PC-9 (cell line): ENCODE measurements around the gene KRTAP5-11. TPM values are rescaled to one million over a fixed set of nuclear protein-coding genes. Genes with fewer than 3 reads are reported as not detected.
"Not testable (repeated sequence)": the region's sequence is repeated elsewhere in the genome, so short reads cannot be mapped to it uniquely, and the experiment has no call there.

Source experiments
- Bru-seq: library from RNA; stranded (reverse); fragments of 400-500 nt; gene quantifications from one replicate; lab custom pipeline; 2021; lab: Mats Ljungman, UMichigan
- BruChase-seq, 2 experiments: library from RNA; stranded (reverse); fragments of 400-500 nt; gene quantifications; one replicate each; lab custom pipeline; 2021; lab: Mats Ljungman, UMichigan
- BruUV-seq: library from RNA; stranded (reverse); fragments of 400-500 nt; replicated peaks from 2 replicates; lab custom pipeline; 2021; lab: Mats Ljungman, UMichigan
- CTCF ChIA-PET: fragments of 300-600 bp; sonication (Branson Sonifier 250); formaldehyde crosslinking; loops from one replicate; lab custom pipeline; 2022; ENCODE audit warnings: antibody characterized with exemption; lab: Charles Lee
- POLR2A ChIA-PET: fragments of 300-600 bp; sonication (Branson Sonifier 250); formaldehyde crosslinking; loops from one replicate; lab custom pipeline; 2022; ENCODE audit warnings: antibody characterized with exemption; ENCODE audit not compliant: unreplicated experiment; lab: Charles Lee
- DNase-seq, 2 experiments: peaks; one replicate each; pipeline versions ENCODE4 v3.0.0 to v3.0.0-alpha.2; 2015 to 2022; ENCODE audit warnings: mixed read lengths in 1 of 2
- H2AFZ ChIP-seq: fragments of 200-600 bp; sonication (generic); 2 replicates; pipeline ENCODE4 v1.8.1; 2017; ENCODE audit warnings: antibody characterized with exemption
- H3F3A ChIP-seq: fragments of 200-600 bp; sonication (generic); 2 replicates; pipeline ENCODE4 v1.8.1; 2017; ENCODE audit warnings: antibody characterized with exemption, mild to moderate bottlenecking, low read depth; ENCODE audit not compliant: insufficient read depth
- H3K27ac ChIP-seq: fragments of 200-600 bp; sonication (generic); 2 replicates; pipeline ENCODE4 v1.6.1; 2016; ENCODE audit warnings: mixed run types
- H3K27me3 ChIP-seq: fragments of 200-600 bp; sonication (generic); 2 replicates; pipeline ENCODE4 v1.6.1; 2016; ENCODE audit warnings: low read depth, mixed run types; ENCODE audit not compliant: insufficient read depth
- H3K36me3 ChIP-seq: fragments of 200-600 bp; sonication (generic); 2 replicates; pipeline ENCODE4 v1.6.1; 2016; ENCODE audit warnings: low read depth, mixed run types
- H3K4me1 ChIP-seq: fragments of 200-600 bp; sonication (generic); replicated peaks from 2 replicates; pipeline ENCODE4 v1.6.1; 2016; ENCODE audit warnings: mixed run types; ENCODE audit not compliant: insufficient read depth
- H3K4me2 ChIP-seq: fragments of 200-600 bp; sonication (generic); 2 replicates; pipeline ENCODE4 v1.6.1; 2017; ENCODE audit warnings: mixed run types
- H3K4me3 ChIP-seq: fragments of 200-600 bp; sonication (generic); 2 replicates; pipeline ENCODE4 v1.6.1; 2016; ENCODE audit warnings: mixed run types
- H3K79me2 ChIP-seq: fragments of 200-600 bp; sonication (generic); 2 replicates; pipeline ENCODE4 v1.6.1; 2017; ENCODE audit warnings: low read depth, mixed run types
- H3K9me2 ChIP-seq: fragments of 200-600 bp; sonication (generic); 2 replicates; pipeline ENCODE4 v1.8.1; 2017; ENCODE audit warnings: mild to moderate bottlenecking; ENCODE audit not compliant: insufficient read depth
- H3K9me3 ChIP-seq: fragments of 200-600 bp; sonication (generic); 2 replicates; pipeline ENCODE4 v1.8.1; 2016; ENCODE audit warnings: low read depth; ENCODE audit not compliant: insufficient read depth
- H4K20me1 ChIP-seq: fragments of 200-600 bp; sonication (generic); 2 replicates; pipeline ENCODE4 v1.8.1; 2017; ENCODE audit not compliant: insufficient read depth
- CTCF ChIP-seq: fragments of 200-600 bp; sonication (generic); conservative IDR thresholded peaks from 2 replicates; pipeline ENCODE4 v1.6.1; 2017; ENCODE audit warnings: mixed run types, antibody characterized with exemption, mild to moderate bottlenecking, moderate library complexity
- EZH2 ChIP-seq: fragments of 200-600 bp; sonication (generic); IDR thresholded peaks from 2 replicates; pipeline ENCODE4 v1.8.0; 2017; ENCODE audit warnings: antibody characterized with exemption, low read depth
- intact Hi-C: fragments of 100-400 bp; cut with micrococcal nuclease; formaldehyde crosslinking; loops from one replicate; pipeline ENCODE4 v1.10.0; 2022; ENCODE audit not compliant: unreplicated experiment
- long read RNA-seq: library from polyadenylated mRNA; stranded (forward); transcript quantifications from one replicate; pipeline ENCODE4 v2.0.0, GENCODE V29; 2022
- total RNA-seq: library from RNA; stranded (reverse); gene quantifications from 2 replicates; pipeline ENCODE4 v1.2.3, GENCODE V29; 2021

Gene KRTAP5-11
- total RNA-seq = not detected in 2 replicates
- not detected for Bru-seq, nascent RNA
- not detected for BruChase-seq, experiment 1, labeled RNA remaining after a 2-hour chase
- not detected for BruChase-seq, experiment 2, labeled RNA remaining after a 6-hour chase
- long read RNA-seq = 0 reads

GRCh38 chr11:71582309-71582895 lies at the start of gene KRTAP5-11:
KRTAP5-11 (minus strand) TSS chr11:71582875; CDS start chr11:71582837, 38 bp downstream.
- no peak for TF ChIP-seq CTCF
- no peak for TF ChIP-seq EZH2
- H2AFZ ChIP-seq = no peak within 1 kb of the TSS
- no peaks in the 10 kb centered on the region for H3K9me3 ChIP-seq
- peaks cover 13% of the 10 kb centered on the region for H3K4me1 ChIP-seq
- H3K4me2 ChIP-seq = no peak within 1 kb of the TSS
- BruUV-seq = no TSS peak
- H3K9me2 ChIP-seq = no peaks in the 10 kb centered on the region
- no peak within 1 kb of the TSS for H3K4me3 ChIP-seq
- H4K20me1 ChIP-seq = no peaks in the 10 kb centered on the region
- peaks cover 9% of the 10 kb centered on the region for H3K27me3 ChIP-seq
- DNase-seq = no peak
- intact Hi-C loops = loop anchor here (10.0 kb wide), 1 partner anchor 128 kb away; the partner anchor contains the start of gene NADSYN1
- H3K79me2 ChIP-seq = no peaks in the 10 kb centered on the region
- H3K36me3 ChIP-seq = no peaks in the 10 kb centered on the region
- H3F3A ChIP-seq = peaks cover 8% of the 10 kb centered on the region
- CTCF ChIA-PET = no interaction called here
- no peak within 1 kb of the TSS for H3K27ac ChIP-seq
- POLR2A ChIA-PET = interaction anchor here (0.6 kb wide), 1 partner anchor 149 kb away, joined by 3 read pairs; no protein-coding TSS in a partner anchor

GRCh38 chr11:71631551-71631950 lies 48.9 kb upstream of the KRTAP5-11 start:
- H3K4me3 ChIP-seq, CTCF ChIA-PET, H4K20me1 ChIP-seq, H3K36me3 ChIP-seq, H3K27me3 ChIP-seq, H3K79me2 ChIP-seq, H2AFZ ChIP-seq, H3K9me2 ChIP-seq, H3K27ac ChIP-seq, DNase-seq, BruUV-seq, H3K4me1 ChIP-seq, H3K9me3 ChIP-seq, H3F3A ChIP-seq, H3K4me2 ChIP-seq: not testable (repeated sequence)
- POLR2A ChIA-PET = interaction anchor here (0.6 kb wide), 1 partner anchor 155 kb away, joined by 8 read pairs; no protein-coding TSS in a partner anchor
- intact Hi-C loops = loop anchor here (10.0 kb wide), 1 partner anchor 183 kb away; no protein-coding TSS in a partner anchor

- H3K36me3 ChIP-seq, H3K4me2 ChIP-seq, H3K9me2 ChIP-seq, H3K79me2 ChIP-seq, H3K9me3 ChIP-seq, H3F3A ChIP-seq, H3K4me3 ChIP-seq, H2AFZ ChIP-seq, CTCF ChIA-PET, H4K20me1 ChIP-seq, H3K4me1 ChIP-seq, POLR2A ChIA-PET, BruUV-seq, DNase-seq, H3K27me3 ChIP-seq, H3K27ac ChIP-seq: not testable (repeated sequence)
- intact Hi-C loops = loop anchor here (10.0 kb wide), 1 partner anchor 185 kb away; no protein-coding TSS in a partner anchor
Observed at GRCh38 chr11:71630071-71630470, 47.4 kb upstream of the KRTAP5-11 start.

DNA sequence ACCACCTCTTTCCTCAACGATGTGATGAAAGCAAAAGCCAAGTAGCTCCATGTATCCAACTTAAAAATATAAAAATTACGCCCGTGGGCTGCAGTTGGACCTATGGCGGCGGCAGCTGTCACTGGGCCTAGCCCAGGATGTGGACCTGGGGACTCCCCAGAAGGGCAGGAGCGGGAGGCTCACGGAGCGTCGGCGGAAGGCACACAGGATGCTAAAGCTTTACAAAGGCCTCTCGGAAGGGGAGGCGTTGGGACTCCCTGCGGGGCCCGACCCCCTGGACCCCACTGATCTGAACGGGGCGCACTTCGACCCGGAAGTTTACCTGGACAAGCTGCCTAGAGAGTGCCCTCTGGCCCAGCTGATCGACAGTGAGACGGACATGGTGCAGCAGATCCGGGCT lies 46.3 kb upstream of the KRTAP5-11 start:
- H3K27ac ChIP-seq, H3K9me2 ChIP-seq, H4K20me1 ChIP-seq, POLR2A ChIA-PET, H3K27me3 ChIP-seq, H3K9me3 ChIP-seq, CTCF ChIA-PET, H3K4me1 ChIP-seq, DNase-seq, H3K4me2 ChIP-seq, H3F3A ChIP-seq, H3K4me3 ChIP-seq, intact Hi-C loops, H3K79me2 ChIP-seq, H2AFZ ChIP-seq, H3K36me3 ChIP-seq, BruUV-seq: not testable (repeated sequence)

DNA sequence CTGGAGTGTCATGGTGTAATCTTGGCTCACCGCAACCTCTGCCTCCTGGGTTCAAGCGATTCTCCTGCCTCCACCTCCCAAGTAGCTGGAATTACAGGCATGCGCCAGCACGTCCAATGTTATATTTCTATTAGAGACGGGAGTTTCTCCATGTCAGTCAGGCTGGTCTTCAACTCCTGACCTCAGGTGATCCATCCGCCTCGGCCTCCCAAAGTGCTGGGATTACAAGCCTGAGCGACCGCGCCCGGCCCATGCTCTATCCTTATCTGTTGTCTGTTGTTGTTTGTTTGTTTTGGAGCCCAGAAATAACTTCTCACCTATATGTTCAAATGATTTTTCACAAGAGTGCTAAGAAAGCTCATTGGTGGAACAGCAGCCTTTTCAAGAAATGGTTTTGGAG lies 40.6 kb upstream of the KRTAP5-11 start:
- POLR2A ChIA-PET, BruUV-seq: not testable (repeated sequence)

DNA sequence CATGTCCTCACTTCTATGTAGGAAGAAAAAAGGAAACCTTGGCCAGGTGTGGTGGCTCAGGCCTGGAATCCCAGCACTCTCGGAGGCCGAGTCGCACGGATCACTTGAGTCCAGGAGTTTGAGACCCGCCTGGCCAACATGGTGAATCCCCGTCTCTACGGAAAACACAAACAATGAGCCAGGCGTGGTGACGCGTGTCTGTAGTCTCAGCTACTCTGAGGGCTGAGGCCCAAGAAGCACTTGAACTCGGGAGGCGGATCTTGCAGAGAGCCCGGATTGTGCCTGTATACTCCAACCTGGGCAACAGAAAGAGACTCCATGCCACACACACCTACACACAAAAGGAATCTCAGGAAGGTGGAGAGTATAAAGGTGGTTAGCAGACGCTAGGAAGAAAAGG lies 39.9 kb upstream of the KRTAP5-11 start:
- H3K9me3 ChIP-seq, CTCF ChIA-PET, H2AFZ ChIP-seq, H3K4me3 ChIP-seq, H3K4me1 ChIP-seq, H3K36me3 ChIP-seq, H3K4me2 ChIP-seq, H3K79me2 ChIP-seq, H3K9me2 ChIP-seq, BruUV-seq, H3F3A ChIP-seq, H3K27me3 ChIP-seq, intact Hi-C loops, H3K27ac ChIP-seq, DNase-seq, POLR2A ChIA-PET, H4K20me1 ChIP-seq: not testable (repeated sequence)

More for the DNA sequence above, 40.6 kb upstream of the KRTAP5-11 start:
- H3K27ac ChIP-seq, H3K4me1 ChIP-seq, H3K27me3 ChIP-seq, H3K9me2 ChIP-seq, H2AFZ ChIP-seq, H3F3A ChIP-seq, DNase-seq, CTCF ChIA-PET, intact Hi-C loops, H3K4me3 ChIP-seq, H4K20me1 ChIP-seq, H3K4me2 ChIP-seq, H3K79me2 ChIP-seq, H3K9me3 ChIP-seq, H3K36me3 ChIP-seq: not testable (repeated sequence)
